GM20000 (cell line): ENCODE measurements around the gene FAM151A.

Experiments used
- DNase-seq: peaks from one replicate; pipeline ENCODE4 v3.0.0; 2012; ENCODE audit warnings: low spot score
- TF ChIP-seq, protein P1 (sequence below): IDR thresholded peaks from 2 replicates; pipeline ENCODE4 v1.5.1; 2012; ENCODE audit warnings: mild to moderate bottlenecking, control low read depth; ENCODE audit errors: extremely low read depth, missing control alignments

The FAM151A gene

DNA sequence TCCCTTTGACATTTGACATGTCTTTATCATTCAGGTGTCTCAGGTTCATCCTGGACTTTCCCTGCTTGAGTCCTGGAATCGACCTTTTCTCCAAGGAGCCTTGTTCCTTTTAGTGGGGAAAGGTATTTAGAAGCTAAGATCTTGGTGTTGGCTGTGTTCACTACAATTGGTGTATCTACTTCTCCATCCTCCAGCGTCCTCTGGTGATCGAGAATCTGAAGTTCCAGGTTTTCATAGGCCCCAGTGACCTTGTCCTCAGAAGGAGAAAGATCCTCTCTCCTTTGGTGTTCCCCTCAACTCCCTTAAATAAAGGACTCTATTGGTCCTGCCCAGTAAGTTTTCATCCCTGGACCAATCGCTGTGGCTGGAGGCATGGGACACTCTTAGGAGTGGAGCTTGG lies 40.4 kb upstream of the FAM151A start:
- TF ChIP-seq, protein P1, sequence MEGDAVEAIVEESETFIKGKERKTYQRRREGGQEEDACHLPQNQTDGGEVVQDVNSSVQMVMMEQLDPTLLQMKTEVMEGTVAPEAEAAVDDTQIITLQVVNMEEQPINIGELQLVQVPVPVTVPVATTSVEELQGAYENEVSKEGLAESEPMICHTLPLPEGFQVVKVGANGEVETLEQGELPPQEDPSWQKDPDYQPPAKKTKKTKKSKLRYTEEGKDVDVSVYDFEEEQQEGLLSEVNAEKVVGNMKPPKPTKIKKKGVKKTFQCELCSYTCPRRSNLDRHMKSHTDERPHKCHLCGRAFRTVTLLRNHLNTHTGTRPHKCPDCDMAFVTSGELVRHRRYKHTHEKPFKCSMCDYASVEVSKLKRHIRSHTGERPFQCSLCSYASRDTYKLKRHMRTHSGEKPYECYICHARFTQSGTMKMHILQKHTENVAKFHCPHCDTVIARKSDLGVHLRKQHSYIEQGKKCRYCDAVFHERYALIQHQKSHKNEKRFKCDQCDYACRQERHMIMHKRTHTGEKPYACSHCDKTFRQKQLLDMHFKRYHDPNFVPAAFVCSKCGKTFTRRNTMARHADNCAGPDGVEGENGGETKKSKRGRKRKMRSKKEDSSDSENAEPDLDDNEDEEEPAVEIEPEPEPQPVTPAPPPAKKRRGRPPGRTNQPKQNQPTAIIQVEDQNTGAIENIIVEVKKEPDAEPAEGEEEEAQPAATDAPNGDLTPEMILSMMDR, result no peak
- DNase-seq, result no peak

GRCh38 chr1:54658164-54658913 lies 35.0 kb upstream of the FAM151A start:
- no peak for DNase-seq
- TF ChIP-seq, protein P1, result no peak

DNA sequence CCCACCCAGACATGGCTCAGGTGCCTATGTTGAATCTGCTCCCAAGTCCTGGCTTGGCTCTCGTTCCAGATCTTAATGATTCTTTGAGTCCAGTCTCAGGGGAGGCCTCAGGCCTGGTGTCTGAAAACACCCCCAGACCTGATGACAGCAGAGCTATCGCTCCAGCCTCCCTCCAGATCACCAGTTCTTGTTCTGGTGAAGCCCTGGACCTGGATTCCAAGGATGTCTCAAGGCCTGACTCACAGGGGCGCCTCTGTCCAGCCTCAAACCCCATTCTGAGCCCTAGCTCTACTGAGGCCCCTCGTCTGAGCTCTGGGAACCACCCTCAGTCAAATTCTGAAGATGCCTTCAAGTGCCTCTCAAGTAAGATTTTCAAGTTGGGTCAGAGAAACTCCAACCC lies 29.7 kb upstream of the FAM151A start:
- TF ChIP-seq, protein P1, result no peak
- no peak for DNase-seq

- no peak for DNase-seq
- TF ChIP-seq, protein P1, result no peak
These were observed 28.8 kb upstream of the FAM151A start for GRCh38 chr1:54652168-54652567.

DNA sequence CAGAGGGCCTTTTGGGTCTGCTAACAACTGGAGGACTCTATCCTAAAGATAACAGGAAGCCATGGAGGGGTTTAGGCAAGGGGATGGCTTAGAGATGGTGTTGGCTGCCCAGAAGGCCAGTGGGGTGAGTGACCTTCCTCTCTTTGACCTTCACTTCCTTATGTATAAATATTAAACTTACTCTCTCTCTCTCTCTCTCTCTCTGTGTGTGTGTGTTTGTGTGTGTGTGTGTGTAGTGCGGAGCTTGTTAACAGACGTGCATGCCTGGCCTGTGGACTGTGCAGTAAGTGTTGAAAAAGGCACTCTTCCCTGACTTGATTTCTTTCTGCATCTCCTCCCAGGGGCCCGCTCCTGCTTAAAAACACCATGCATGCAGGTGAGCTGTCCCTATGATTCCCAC lies 28.3 kb upstream of the FAM151A start:
- no peak for DNase-seq
- TF ChIP-seq, protein P1, result no peak

- no peak for DNase-seq
- TF ChIP-seq, protein P1, result no peak
These were observed 27.1 kb upstream of the FAM151A start for GRCh38 chr1:54650417-54650816.

DNA sequence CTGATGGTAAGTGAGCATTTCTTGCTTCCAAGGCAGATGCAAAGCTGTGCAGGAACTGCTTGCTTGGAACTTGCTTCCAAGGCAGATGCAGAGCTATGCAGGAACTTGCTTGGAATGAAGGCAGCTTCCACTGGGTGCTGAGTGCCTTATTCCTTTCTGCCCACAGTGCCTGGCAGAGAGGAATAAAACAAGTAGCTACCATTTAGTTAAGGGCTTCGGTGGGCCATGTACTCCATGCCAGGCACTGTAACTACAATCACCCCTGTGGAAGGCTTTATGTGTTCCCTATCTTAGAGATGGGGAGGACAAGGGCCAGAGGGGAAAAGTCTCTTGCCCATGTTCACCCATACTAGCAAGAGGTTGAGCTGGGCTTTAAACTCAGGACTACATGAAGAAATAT lies 26.6 kb upstream of the FAM151A start:
- DNase-seq, result no peak
- TF ChIP-seq, protein P1, result no peak
